ENCODE measurements around the gene ATP5F1E. TPM values are rescaled to one million over a fixed set of nuclear protein-coding genes. Genes with fewer than 3 reads are reported as not detected.
"Not testable (repeated sequence)": the region's sequence is repeated elsewhere in the genome, so short reads cannot be mapped to it uniquely, and the experiment has no call there.

ATP5F1E gene
- total RNA-seq, 1 donor from 2014 or later = 16.1 TPM

DNA sequence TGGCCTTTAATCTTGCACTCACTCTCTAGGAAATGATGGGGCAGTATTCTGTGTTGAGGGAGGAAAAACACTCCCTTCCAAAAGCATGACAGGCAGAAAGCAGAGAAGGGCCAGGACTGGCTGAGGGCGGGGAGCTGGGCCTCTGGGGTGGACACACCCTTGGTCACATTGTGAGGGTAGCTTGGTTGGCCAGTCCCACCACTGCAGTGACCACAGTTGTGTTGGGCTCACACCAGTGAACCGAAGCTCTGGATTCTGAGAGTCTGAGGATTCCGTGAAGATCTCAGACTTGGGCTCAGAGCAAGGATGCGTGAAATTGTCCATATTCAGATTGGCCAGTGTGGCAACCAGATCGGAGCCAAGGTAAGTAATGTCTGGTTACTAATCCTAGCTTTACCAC lies 12.9 kb downstream of the ATP5F1E start, which contains the start of gene TUBB1:
Gene TUBB1, plus strand, starts transcription at position 213 of the 400 bp plus-strand sequence. Its CDS starts 94 bp downstream, at position 307.
- no peak for DNase-seq

DNA sequence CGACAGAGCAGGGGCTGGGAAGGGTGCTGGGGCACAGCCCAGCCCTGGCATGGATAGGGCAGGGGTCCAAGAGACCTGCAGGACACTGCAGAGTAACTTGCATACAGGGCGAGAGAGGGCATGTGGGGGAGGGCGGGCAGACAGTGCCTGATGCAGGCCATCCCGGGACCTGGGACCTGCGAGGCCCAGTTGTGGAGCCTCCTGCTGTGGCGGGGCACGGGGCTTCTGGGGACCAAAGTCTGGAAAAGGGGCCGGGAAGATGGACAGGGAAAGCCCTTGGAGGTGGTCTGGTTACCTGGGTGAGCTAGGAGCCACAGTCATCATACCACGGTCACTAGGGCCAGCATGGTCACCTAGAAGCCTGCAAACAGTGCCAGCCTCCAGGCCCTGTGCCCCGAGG lies 13.3 kb downstream of the ATP5F1E start:
- no peak for DNase-seq

DNA sequence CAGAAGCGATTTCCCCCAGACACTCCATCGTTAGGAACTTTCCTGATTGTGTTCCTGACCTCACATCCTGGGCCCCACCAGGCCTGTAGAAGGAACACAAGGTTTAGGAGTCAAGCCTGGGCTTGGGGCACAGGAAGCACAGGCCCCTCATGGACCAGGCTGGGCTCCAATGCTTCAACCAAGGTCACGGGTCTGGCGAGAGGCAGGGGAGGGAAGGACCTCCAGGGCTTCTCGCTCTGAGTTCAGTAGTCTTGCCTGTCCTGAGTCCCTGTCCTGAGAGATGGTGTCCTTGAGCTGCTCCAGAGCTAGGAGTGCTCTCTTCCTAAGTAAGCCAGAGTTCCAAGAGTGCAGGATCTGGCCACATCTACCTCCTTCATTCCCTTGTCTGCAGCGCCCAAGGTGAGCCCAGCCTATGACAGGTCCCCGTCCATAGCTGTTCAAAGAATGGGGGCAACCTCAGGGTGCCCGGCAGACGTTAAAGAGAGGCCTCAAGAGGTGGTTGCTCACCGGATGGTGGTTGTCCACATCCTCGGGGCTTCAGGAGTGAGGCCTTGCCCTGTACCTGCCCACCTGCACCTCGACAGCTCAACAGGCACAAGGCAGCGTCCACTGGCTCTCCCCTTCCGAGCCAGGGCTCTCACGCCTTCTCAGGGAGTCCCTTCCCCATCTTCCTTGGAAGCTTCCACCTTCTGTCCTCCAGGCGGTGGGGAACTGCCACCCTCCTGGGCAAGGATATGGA lies 14.5 kb downstream of the ATP5F1E start:
- DNase-seq = no peak

DNA sequence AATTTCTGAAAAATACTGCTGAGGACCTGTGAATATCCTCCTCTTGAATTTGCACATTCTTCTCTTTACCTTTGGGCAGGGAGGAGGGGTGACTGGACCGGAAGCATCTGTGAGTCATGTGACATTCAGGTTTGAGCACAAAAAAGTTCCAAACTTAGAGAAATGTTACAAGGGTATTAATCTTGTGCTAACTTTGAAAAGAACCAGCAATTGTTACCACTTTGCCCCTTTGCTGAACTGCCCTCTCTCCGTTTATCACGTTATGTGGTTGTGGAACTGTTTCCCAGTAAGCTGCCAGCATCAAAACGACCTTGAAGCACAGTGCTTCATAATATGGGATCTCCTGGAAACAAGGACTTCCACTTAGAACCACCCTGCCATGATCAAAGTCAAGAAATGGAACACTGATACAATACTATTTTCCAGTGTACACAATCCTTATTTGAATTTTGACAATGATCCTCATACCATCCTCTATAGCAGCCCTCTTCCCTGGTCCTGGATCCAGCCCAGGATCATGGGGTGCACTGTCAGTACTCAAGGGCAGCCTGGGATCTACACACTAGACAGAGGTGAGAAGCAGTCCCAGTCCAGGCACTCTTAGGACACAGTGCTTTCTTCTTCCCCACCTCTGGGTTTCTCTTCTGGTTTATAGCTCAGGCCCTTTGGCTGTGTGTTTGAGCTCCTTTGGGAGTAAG lies 15.2 kb downstream of the ATP5F1E start:
- DNase-seq = no peak

DNA sequence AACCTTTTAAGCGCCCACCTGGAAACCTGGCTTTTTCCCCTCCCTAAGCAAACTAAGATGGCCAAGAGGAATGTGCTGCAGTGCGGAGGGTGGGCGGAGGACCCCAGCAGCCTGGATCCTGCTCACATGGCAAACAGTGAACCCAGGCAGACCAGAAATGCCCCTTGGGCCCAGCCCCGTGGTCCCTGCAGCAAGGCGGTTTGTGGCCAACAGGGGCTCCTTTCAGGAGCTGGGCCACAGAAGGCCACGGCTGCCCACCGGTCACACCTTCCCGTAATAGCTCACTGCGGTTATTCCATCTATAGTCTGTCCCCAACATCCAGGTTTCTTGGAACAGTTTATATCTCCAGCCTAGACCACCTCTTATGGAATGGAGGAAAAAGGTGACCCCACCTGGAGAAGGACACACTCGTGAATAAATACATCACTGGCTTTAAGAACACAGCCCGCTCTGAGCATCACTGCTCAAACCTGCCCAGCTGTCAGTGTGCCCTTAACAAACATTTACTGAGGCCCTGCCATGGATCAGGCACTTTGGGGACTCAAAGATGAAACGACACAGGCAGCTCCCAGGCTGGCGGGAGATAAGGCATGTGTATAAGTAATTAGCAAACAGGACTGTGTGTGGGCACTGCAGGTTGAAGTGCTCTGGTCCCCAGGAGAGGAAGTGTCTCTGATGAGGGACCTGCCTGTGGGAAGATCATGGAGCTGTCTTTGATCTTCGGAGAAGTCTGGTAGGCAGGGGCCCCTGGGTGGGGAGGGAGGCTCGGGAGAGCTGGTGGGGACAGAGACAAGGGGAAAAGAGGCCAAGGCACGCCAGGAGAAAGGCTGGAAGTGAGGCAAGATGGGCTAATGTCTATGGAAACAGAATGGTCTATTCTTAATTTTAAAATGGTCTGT lies 16.1 kb downstream of the ATP5F1E start:
- DNase-seq = no peak

DNA sequence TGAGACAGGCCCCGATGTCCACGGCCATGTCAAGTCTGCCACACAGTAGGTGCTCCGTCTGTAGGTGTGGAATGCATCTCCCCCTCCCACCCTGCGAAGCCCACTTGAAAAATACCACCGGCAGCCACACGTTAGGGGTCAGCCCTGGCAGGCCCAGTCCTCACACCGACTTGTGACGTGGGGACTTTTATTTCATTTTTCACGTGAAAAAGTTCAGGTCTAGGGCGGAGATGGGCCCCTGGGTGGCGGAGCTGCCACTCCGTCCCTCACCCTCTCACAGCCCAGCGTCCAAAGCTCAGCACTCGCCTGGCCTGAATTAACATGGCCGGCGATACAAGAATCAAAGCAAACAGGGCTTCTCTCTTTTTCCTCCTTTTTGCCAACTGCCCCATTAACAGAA lies 16.7 kb downstream of the ATP5F1E start:
- DNase-seq = no peak

DNA sequence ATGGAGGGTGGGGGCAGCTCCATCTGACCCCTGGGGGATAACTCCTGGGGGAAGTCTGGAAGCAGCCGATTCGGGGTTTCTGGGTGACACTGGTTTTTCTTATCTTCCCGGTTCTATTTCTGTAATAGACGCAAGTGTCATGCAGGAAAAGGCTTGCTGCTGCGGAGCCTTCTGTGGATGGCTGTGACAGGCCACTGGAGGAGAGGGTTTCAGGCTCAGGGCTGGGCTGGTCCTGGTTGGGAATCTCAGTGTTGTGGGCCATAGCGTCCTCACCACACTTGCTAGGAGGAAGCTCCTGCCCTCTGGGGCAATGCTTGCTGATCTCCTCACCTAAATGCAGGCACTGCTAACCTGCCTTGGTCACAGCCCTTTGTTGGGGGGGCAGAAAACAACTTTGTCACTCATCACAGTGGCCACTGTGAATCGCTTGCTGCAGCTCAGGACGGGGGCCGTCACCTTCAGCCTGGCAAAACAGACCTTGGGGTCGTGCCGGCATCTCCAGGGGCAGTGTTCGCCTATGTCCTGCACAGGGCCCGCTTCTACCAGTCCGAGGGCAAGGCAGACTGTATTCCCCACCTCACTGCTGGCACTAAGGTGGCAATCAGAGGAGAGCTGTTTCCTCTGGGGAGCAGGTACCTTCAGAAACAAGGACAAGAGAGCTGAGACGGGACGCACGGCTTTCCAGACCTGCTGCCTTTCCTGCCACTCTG lies 17.3 kb downstream of the ATP5F1E start:
- no peak for DNase-seq

DNA sequence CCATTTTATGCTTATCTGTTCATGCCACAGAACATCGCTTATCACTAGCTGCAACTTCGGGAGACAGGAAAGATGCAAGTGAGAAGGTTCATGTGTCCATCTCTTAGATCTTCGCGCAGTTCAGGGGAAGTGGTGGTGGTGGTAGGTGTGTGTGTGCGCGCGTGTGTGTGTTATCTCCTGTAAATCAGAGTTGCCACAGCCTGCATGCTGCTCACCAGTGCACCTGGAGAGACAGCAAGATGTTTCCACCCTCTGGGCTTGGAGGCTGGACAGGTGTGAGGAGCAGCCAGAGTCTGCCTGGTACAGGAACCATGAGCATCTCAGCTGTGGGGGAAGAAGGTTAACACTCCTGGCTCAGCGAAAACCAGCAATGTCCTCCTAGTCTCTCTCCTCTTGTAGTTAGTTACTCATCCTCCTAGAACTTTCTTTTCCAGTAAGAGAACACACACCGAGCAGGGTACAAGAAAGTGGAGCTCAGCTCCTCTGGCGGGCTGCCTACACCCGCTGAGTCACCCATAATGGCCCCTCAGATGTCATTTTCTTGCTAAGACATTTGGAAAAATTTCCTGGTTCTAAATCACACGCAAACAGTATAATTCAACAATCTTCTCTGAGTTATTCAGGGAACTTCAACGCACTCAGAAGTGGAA lies 18.1 kb downstream of the ATP5F1E start:
- DNase-seq = no peak

DNA sequence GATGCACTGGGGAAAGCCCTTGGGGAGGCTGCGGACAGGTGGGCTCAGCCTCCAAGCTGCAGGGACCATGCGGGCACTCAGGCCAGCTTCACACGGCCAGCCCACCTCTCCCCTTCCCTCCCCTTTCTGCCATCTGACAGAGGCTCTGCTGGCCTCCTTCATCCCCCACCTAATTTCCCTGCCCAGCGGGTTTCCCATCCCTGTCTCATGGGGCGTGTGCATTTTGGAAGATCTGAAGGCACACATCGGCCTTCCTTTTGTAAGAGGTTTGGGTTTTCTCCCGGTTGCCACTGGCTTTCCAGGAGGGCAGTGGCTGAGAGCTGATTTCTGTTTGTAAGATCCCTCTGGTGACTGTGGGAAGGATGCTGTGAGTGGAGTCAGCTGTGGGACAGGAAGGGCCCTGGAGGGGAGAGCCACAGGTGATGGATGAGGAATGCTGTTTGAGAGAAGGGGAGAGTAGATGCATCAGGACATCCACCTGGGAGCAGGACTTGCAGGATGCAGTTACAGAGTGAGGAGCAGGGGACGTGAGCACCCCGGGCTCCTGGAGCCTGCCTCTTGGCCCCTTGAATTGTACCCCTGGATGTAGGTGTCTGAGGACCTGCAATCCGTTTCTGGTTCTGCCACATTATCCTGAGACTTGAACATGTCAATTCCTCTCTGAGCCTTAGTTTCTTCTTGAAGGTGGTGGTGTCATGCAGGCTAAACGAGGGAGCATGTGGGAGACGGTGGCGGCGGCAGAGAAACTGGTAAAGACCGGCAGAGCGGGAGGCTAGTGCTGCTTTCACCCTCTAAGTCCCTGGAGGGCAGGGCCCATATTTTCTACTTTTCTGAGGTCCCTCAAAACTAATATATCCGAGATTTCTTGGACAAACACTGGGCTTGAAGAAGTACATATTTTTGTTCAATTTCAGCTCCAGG lies 18.8 kb downstream of the ATP5F1E start:
- no peak for DNase-seq

DNA sequence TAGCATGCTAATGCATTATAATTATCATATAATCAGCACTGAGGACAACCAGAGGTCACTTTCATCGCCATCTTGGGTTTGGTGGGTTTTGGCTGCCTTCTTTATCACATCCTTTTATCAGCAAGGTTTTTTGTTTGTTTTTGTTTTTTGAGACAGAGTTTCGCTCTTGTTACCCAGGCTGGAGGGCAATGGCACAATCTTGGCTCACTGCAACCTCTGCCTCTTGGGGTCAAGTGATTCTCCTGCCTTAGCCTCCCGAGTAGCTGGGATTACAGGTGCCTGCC lies 20.3 kb downstream of the ATP5F1E start:
- DNase-seq = not testable (repeated sequence)

DNA sequence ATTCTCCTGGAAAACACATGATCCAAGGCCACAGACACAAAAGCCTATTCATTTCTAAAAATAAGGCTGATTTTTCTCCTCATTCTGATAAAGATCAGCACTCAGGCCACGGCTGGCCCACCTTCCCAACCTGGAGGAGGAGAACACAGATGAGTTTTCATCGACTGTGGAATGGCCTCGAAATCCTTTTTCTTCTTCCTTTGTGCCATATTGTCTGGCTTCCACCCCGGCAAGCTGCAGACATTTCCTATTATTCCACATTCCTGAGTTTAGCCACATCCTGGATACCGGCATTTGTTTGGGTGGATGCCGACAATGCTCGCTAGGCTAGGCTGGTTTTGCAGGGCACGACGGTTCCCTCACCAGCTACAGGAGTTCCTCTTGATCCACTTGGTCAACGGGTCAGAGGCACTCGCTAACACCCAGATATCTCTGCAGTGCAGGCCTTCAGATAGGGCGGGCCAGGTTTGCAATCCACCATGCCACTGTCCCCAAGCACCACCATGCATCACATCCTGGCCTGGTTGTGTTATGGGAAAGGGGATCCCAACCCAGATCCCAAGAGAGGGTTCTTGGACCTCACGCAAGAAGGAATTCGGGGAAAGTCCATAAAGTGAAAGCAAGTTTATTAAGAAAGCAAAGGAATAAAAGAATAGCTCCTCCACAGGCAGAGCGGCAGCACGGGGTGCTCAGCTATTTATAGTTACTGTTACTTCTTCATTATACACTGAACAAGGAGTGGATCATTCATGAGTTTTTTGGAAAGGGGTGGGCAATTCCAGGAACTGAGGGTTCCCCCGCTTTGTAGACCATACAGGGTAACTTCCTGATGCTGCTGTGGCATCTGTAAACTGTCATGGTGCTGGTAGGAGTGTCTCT lies 20.9 kb downstream of the ATP5F1E start:
- DNase-seq = peak; percentile 24

DNA sequence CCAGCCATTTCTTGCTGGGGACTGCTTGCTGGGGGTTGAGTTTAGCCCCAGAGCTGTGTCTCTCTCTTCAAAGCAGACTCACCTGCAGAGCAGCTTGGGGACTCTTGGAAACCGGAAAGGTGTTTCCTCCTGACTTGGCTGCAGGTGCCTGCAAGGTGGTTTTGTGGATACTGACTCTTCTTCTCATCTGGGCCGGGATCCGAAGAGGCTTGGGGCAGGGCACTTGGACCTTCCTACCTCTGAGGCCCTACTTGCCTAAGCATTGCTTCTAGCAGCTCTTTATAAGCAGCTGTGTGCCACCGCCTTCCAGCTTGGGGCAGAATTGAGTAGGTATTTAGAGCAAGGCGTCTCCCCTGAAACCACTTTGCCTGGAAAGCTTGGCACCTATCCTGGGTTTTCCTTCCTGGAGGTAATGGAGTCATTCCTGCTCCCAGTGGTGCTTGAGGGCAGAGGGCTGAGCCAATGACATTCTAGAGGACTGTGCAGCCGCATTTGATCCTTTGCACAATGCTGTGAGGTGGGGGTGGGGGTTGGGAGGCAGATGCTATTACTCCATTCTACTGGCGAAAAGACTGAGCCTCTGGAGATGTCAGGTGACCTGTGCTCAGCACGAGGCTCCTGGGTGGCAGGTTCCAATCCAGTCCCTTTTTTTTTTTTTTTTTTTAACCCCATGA lies 21.7 kb downstream of the ATP5F1E start:
- no peak for DNase-seq

DNA sequence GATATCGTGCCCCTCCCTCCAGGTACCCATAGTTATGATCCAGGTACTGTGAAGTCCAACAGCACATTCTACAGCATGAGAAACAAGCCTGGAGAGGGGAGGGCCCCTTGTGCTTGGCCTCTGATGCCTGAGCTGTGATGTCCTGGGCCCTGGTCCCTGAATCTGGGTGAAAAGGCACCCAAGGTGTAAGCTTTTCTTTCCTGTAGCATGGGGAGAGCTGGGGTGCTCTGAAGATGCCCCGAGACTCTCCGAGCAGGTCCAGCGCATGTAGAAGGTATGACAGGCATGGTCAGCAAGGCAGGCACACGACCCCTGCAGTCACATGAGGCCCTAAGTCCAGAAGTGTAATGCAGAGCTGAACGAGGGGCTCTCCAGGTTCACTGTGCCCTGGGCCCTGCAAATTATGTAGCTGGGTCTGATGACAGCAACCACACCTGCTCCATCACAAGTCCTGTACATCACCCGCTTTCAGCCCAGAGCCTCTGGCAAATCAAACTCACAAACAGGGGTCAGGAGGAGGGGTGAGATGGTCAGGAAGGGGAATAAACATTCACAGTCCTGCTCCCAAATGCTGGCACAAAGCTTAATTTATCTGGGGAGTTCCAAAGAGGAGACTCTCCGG lies 23.3 kb downstream of the ATP5F1E start:
- DNase-seq = no peak

DNA sequence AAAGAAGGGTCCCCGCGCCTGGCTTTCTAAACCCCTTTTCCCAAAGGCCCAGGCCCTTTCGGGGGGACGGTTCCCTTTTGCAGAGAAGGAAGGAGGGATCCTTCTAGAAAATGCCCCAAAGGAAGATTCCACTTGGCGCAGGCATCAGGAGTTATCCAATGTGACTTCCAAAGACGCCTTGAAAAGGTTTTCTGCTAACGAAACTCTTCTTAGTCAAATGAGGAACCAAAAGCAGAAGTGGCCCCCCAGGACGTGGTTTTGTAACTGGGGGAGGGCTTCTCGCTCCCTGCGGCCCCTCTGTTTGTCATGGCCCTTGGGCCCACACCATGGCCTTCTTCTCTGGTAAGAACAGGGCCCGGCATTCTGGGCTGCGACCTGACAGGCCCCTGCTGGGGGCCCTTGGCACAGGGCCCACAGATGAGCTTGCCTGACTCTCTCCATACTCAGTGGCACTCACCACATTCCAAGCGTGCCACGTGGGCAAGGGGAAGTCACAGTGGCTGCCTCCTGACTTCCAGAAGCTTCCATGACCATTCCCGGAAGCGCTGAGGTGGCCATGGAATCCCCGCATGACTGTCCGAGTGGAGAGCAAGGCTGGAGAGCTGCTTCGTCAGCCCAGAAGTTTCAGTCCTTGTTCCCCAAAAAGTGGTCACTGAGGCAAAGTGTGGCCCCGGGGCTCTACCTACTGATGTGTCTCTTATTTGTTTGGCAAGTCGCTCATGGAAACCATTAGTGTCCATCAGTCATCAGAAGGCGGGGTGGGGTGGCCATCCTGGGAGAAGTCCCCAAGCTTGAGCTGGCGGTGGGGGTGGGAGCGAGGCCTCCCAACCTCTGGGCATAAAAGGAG lies 24.2 kb downstream of the ATP5F1E start:
- DNase-seq = peak; percentile 19

DNA sequence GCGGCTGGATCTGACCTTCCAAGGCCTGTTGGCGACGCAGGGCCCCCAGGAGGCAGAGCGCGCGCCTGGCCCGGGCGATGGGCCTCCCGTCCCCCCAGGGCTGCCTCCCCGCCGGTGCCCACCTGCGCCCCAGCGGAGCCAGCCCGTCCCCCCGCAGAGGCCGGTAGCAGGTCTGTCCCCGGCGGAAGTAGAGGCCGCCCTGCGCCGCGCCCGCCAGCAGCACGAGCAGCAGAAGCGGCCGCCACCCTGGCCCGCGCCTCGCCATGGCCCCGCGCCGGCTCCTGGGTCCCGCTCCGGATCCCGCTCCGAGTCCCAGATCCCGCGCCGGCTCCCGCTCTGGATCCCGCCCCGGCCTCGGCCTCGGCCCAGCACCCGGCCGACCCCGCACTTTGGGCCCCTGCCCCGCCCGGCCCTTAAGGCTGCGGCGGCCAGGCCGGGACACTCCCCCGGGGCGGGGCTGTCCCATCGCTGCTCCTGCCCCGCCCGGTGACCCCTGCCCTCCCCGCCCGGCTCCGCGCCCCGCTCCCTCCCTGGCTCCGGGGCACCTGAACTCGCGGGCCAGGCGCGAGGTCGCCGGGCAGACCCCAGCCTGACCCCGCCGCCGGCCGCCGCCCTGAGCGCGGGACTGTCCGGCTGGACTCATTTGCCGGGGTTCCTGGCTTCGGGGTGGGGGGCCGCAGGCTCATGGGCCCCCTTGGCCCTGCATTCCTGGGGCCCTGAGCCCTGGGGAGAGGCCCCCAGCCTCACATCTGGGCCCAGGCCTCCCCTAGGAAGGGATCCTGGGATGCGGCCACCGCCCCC lies 25.1 kb downstream of the ATP5F1E start, which contains the start of gene CTSZ:
Gene CTSZ, minus strand, starts transcription at position 391 of the 801 bp plus-strand sequence. Its CDS starts 126 bp downstream, at position 265.
- DNase-seq = peak; percentile 57

DNA sequence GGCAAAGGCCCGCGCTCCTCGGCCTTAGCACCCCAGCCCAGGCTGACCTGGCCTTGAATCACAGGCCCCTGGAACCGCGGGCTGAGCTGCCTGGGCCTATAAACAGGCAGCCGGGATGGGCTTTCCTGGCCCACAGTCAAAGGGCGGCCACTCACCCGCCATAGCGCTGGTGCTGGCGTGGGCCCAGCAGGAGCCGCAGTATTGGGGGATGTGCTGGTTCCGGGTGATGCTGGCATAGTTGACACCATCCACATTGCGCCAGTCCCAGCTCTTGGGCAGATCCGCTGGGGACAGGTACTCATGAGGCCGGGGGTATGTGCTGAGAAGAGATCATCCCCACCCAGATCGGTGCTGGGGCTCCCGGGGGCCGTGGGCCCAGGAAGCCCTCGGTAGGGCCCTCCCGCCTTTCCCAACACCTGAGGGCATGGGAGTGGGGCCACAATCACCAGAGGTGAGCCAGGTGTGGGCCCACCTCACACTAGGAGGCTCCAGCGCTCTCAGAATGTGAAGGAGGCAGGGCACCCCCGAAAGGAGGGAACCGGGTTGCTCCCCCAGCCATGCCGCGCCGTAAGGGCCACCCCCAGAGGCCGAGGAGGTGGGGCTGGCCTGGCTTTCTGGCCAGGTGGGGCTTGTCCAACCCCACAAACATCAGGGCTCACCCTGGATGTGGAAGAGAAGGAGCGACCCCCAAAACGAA lies 25.8 kb downstream of the ATP5F1E start:
- DNase-seq = no peak

All from tongue (tissue), 2 donors.